Stomach (tissue), 4 donors: ENCODE data around the gene ITGA1.

Experiments used
- CTCF ChIP-seq, 7 experiments: fragments of 450-650 bp in 4 of 7; fragments of 200-600 bp in 3 of 7; sonication (generic) in 3 of 7; IDR thresholded peaks; one replicate each; pipeline ENCODE4 v1.5.1; 2016 to 2019; ENCODE audit warnings: antibody characterized with exemption in 7 of 7, control low read depth in 2 of 7, mild to moderate bottlenecking in 1 of 7
- EP300 ChIP-seq: sonication (generic); formaldehyde crosslinking; IDR thresholded peaks from one replicate; pipeline ENCODE4 v1.6.1; 2017; ENCODE audit warnings: antibody characterized with exemption
- POLR2A ChIP-seq, 4 donors: fragments of 450-650 bp; IDR thresholded peaks; one replicate each; pipeline ENCODE4 v1.6.1; 2016; ENCODE audit warnings: antibody characterized with exemption in 4 of 4, control low read depth in 2 of 4, mild to moderate bottlenecking in 1 of 4, moderate library complexity in 1 of 4
- POLR2AphosphoS5 ChIP-seq, 3 donors: sonication (generic); formaldehyde crosslinking; IDR thresholded peaks; one replicate each; pipeline ENCODE4 v1.6.1; 2016; ENCODE audit warnings: antibody characterized with exemption in 3 of 3

GRCh38 chr5:52964138-52964537 is 176.4 kb downstream of the ITGA1 start:
- TF ChIP-seq CTCF (IDR thresholded peaks at IDR 0.05) (no peak), EP300 (no peak), POLR2A (IDR thresholded peaks at IDR 0.05) (no peak), POLR2AphosphoS5 (IDR thresholded peaks at IDR 0.05) (no peak)
